H9 (cell line): ENCODE measurements around the gene NPB. TPM values are rescaled to one million over a fixed set of nuclear protein-coding genes. Genes with fewer than 3 reads are reported as not detected.

Experiments used
- DNase-seq: peaks from one replicate; pipeline ENCODE4 v3.0.0-alpha.2; 2017
- H2AFZ ChIP-seq: one replicate; pipeline ENCODE4 v1.6.1; 2013; ENCODE audit warnings: mild to moderate bottlenecking, low read length, control low read depth, moderate library complexity
- H2AK5ac ChIP-seq: 2 replicates; pipeline ENCODE4 v1.6.1; 2013; ENCODE audit warnings: low read length, control low read depth, mixed read lengths; ENCODE audit not compliant: insufficient read length
- H2BK120ac ChIP-seq: one replicate; pipeline ENCODE4 v1.6.1; 2013; ENCODE audit warnings: low read depth, mild to moderate bottlenecking, low read length, control low read depth, inconsistent platforms; ENCODE audit not compliant: poor library complexity, severe bottlenecking
- H2BK12ac ChIP-seq: 2 replicates; pipeline ENCODE4 v1.6.1; 2013; ENCODE audit warnings: low read length, control low read depth, mixed read lengths, low read depth; ENCODE audit not compliant: insufficient read length
- H2BK15ac ChIP-seq: 2 replicates; pipeline ENCODE4 v1.6.1; 2013; ENCODE audit warnings: low read depth, low read length, control low read depth
- H2BK20ac ChIP-seq: one replicate; pipeline ENCODE4 v1.6.1; 2013; ENCODE audit warnings: low read depth, mild to moderate bottlenecking, low read length, control low read depth, inconsistent platforms; ENCODE audit not compliant: poor library complexity, severe bottlenecking
- H2BK5ac ChIP-seq: 2 replicates; pipeline ENCODE4 v1.6.1; 2013; ENCODE audit warnings: low read length, control low read depth, mixed read lengths; ENCODE audit not compliant: insufficient read length
- H3K14ac ChIP-seq: 2 replicates; pipeline ENCODE4 v1.6.1; 2013; ENCODE audit warnings: low read length, control low read depth; ENCODE audit not compliant: insufficient read depth
- H3K18ac ChIP-seq: 2 replicates; pipeline ENCODE4 v1.6.1; 2013; ENCODE audit warnings: low read depth, mild to moderate bottlenecking, mixed read lengths, low read length, control low read depth; ENCODE audit not compliant: insufficient read length
- H3K23ac ChIP-seq: 2 replicates; pipeline ENCODE4 v1.6.1; 2013; ENCODE audit warnings: low read length, control low read depth, mixed read lengths, low read depth; ENCODE audit not compliant: insufficient read length
- H3K23me2 ChIP-seq: 2 replicates; pipeline ENCODE4 v1.6.1; 2013; ENCODE audit warnings: low read depth, mild to moderate bottlenecking, mixed read lengths, low read length, control low read depth; ENCODE audit not compliant: insufficient read length, poor library complexity, severe bottlenecking
- H3K27ac ChIP-seq: 2 replicates; pipeline ENCODE4 v1.5.1; 2013; ENCODE audit warnings: low read length, control low read depth, mixed read lengths, low read depth; ENCODE audit not compliant: insufficient read length
- H3K27me3 ChIP-seq: 2 replicates; pipeline ENCODE4 v1.6.1; 2013; ENCODE audit warnings: low read length, control low read depth, inconsistent platforms; ENCODE audit not compliant: insufficient read depth
- H3K4ac ChIP-seq: 2 replicates; pipeline ENCODE4 v1.6.1; 2013; ENCODE audit warnings: low read depth, mild to moderate bottlenecking, control low read depth, inconsistent platforms, low read length, moderate library complexity
- H3K4me1 ChIP-seq: 2 replicates; pipeline ENCODE4 v1.6.1; 2013; ENCODE audit warnings: low read length, control low read depth, inconsistent platforms; ENCODE audit not compliant: insufficient read depth
- H3K4me2 ChIP-seq: 2 replicates; pipeline ENCODE4 v1.6.1; 2013; ENCODE audit warnings: low read length, control low read depth, mixed read lengths; ENCODE audit not compliant: insufficient read length, insufficient read depth
- H3K56ac ChIP-seq: 2 replicates; pipeline ENCODE4 v1.6.1; 2013; ENCODE audit warnings: low read depth, mild to moderate bottlenecking, mixed read lengths, low read length, control low read depth; ENCODE audit not compliant: insufficient read length
- H3K79me1 ChIP-seq: 2 replicates; pipeline ENCODE4 v1.6.1; 2013; ENCODE audit warnings: low read depth, mild to moderate bottlenecking, moderate library complexity, low read length, control low read depth, inconsistent platforms; ENCODE audit not compliant: insufficient read depth, poor library complexity, severe bottlenecking
- H3K79me2 ChIP-seq: 2 replicates; pipeline ENCODE4 v1.6.1; 2013; ENCODE audit warnings: low read length, control low read depth, inconsistent platforms; ENCODE audit not compliant: insufficient read depth
- H3K9ac ChIP-seq: 2 replicates; pipeline ENCODE4 v1.6.1; 2013; ENCODE audit warnings: low read length, control low read depth, mixed read lengths; ENCODE audit not compliant: insufficient read length; ENCODE audit errors: extremely low read depth
- H3K9me3 ChIP-seq: one replicate; pipeline ENCODE4 v1.6.1; 2013; ENCODE audit warnings: low read depth, low read length, inconsistent platforms; ENCODE audit not compliant: control insufficient read depth
- H3T11ph ChIP-seq: one replicate; pipeline ENCODE4 v1.6.1; 2013; ENCODE audit warnings: mild to moderate bottlenecking, low read length, control low read depth, inconsistent platforms
- H4K20me1 ChIP-seq: one replicate; pipeline ENCODE4 v1.6.1; 2013; ENCODE audit not compliant: control insufficient read depth, insufficient read length, insufficient read depth
- H4K5ac ChIP-seq: 2 replicates; pipeline ENCODE4 v1.6.1; 2013; ENCODE audit warnings: low read depth, mild to moderate bottlenecking, mixed read lengths, low read length, control low read depth; ENCODE audit not compliant: insufficient read length
- H4K8ac ChIP-seq: replicated peaks from 2 replicates; pipeline ENCODE4 v1.6.1; 2013; ENCODE audit warnings: low read length, control low read depth, mixed read lengths, low read depth; ENCODE audit not compliant: insufficient read length
- H4K91ac ChIP-seq: 2 replicates; pipeline ENCODE4 v1.6.1; 2013; ENCODE audit warnings: low read depth, mild to moderate bottlenecking, moderate library complexity, mixed read lengths, low read length, control low read depth; ENCODE audit not compliant: insufficient read length
- H3K27ac Mint-ChIP-seq, 3 experiments: 2 replicates in 2 of 3; 3 replicates in 1 of 3; pipeline ENCODE4 v1.8.0; 2020 to 2021; ENCODE audit warnings: mixed read lengths in 3 of 3, mild to moderate bottlenecking in 1 of 3, moderate library complexity in 1 of 3
- H3K27me3 Mint-ChIP-seq: 2 replicates; pipeline ENCODE4 v1.8.0; 2021; ENCODE audit warnings: low read depth, mild to moderate bottlenecking, moderate library complexity, mixed read lengths
- H3K36me3 Mint-ChIP-seq, 3 experiments: 2 replicates in 2 of 3; 3 replicates in 1 of 3; pipeline ENCODE4 v1.8.0; 2020 to 2021; ENCODE audit warnings: low read depth in 3 of 3, mixed read lengths in 3 of 3; ENCODE audit not compliant: insufficient read depth in 1 of 3
- H3K4me1 Mint-ChIP-seq, 2 experiments: 2 replicates each; pipeline ENCODE4 v1.8.0; 2020; ENCODE audit warnings: mixed read lengths in 2 of 2
- H3K4me3 Mint-ChIP-seq, 2 experiments: 2 replicates in 1 of 2; 3 replicates in 1 of 2; pipeline ENCODE4 v1.8.0; 2020 to 2021; ENCODE audit warnings: mild to moderate bottlenecking in 2 of 2, mixed read lengths in 2 of 2, moderate library complexity in 1 of 2
- H3K9me3 Mint-ChIP-seq, 2 experiments: 2 replicates in 1 of 2; 3 replicates in 1 of 2; pipeline ENCODE4 v1.8.0; 2020; ENCODE audit warnings: mild to moderate bottlenecking in 2 of 2, mixed read lengths in 2 of 2, moderate library complexity in 1 of 2
- CTCF ChIP-seq: fragments of 200-600 bp; sonication (generic); conservative IDR thresholded peaks from 3 replicates; pipeline ENCODE4 v1.8.0; 2021; ENCODE audit warnings: antibody characterized with exemption, mild to moderate bottlenecking
- WGBS: extraction: QIAGEN DNeasy Blood & Tissue Kit; methylation state at CpG from one replicate; pipeline ENCODE4 v1.1.7; 2013; ENCODE audit warnings: missing lambda C conversion rate, low lambda C conversion rate, mixed read lengths; ENCODE audit not compliant: insufficient read length; ENCODE audit errors: extremely low coverage; 5-methylcytosine and 5-hydroxymethylcytosine counted together
- total RNA-seq: library from RNA; stranded (reverse); gene quantifications from 2 replicates; pipeline ENCODE4 v1.2.1, GENCODE V29; 2021

The NPB gene
- total RNA-seq, 1 experiment from 2014 or later: 2.1 TPM

- no peak overlapping the region for H2BK15ac ChIP-seq
- no peak overlapping the region for H2BK120ac ChIP-seq
- H3K27ac Mint-ChIP-seq: peak overlapping the region in 1 of 3 experiments; percentile 92; a peak in 1 of 7 replicates
- no peaks in the 10 kb centered on the region; a peak in 1 of 5 replicates for H3K9me3 Mint-ChIP-seq
- H2BK12ac ChIP-seq: no peak overlapping the region
- no peak overlapping the region for H4K91ac ChIP-seq
- H3K9me3 ChIP-seq: no peaks in the 10 kb centered on the region
- no peak overlapping the region for H2AFZ ChIP-seq
- H3K79me2 ChIP-seq: no peaks in the 10 kb centered on the region; the same call in 1 of the 2 replicates
- peaks cover 8% of the 10 kb centered on the region for H3K23me2 ChIP-seq
- H2BK20ac ChIP-seq: no peak overlapping the region
- H3T11ph ChIP-seq: no peak overlapping the region
- H3K27me3 ChIP-seq: no peaks in the 10 kb centered on the region
- H4K8ac ChIP-seq: no peak overlapping the region
- H3K56ac ChIP-seq: no peak overlapping the region
- no CpG with 5 or more reads among the region's 18 CpGs for WGBS
- no peak overlapping the region for H3K4ac ChIP-seq
- H3K14ac ChIP-seq: no peak overlapping the region; the same call in 1 of the 2 replicates
- H3K27me3 Mint-ChIP-seq: no peaks in the 10 kb centered on the region; the same call in 1 of the 2 replicates
- no peak overlapping the region for H3K18ac ChIP-seq
- H2BK5ac ChIP-seq: no peak overlapping the region
- no peak for TF ChIP-seq CTCF
- no peaks in the 10 kb centered on the region for H4K20me1 ChIP-seq
- H4K5ac ChIP-seq: no peak overlapping the region
- H3K27ac ChIP-seq: no peak overlapping the region
- H2AK5ac ChIP-seq: no peak overlapping the region
- no peaks in the 10 kb centered on the region for H3K4me1 ChIP-seq
- no peak overlapping the region for H3K4me2 ChIP-seq
- H3K23ac ChIP-seq: no peak overlapping the region
- H3K36me3 Mint-ChIP-seq: peaks cover 13 to 33% (median 32%) of the 10 kb centered on the region in 3 experiments; a peak in 6 of 7 replicates
- peaks cover 2% of the 10 kb centered on the region for H3K79me1 ChIP-seq
- no peak for DNase-seq
- peaks cover 21 to 37% of the 10 kb centered on the region in 2 experiments for H3K4me1 Mint-ChIP-seq
- H3K9ac ChIP-seq: no peak overlapping the region
- H3K4me3 Mint-ChIP-seq: no peak overlapping the region
Measured at GRCh38 chr17:81866440-81867169, 35.4 kb upstream of the NPB start.
